Right lobe of liver (tissue), 4 donors: Measurements from ENCODE around the gene GMPPB.

Source experiments
- POLR2A ChIP-seq: fragments of 450-650 bp; IDR thresholded peaks from one replicate; pipeline ENCODE4 v1.6.1; 2017; ENCODE audit warnings: antibody characterized with exemption, mild to moderate bottlenecking
- TF ChIP-seq, protein P1 (sequence below), 4 donors: fragments of 200-600 bp in 3 of 4; fragments of 450-650 bp in 1 of 4; IDR thresholded peaks; one replicate each; pipeline versions ENCODE4 v1.5.1 to v1.8.0; 2016 to 2022; ENCODE audit warnings: antibody characterized with exemption in 4 of 4, mild to moderate bottlenecking in 2 of 4
- donor health status: DM: no; HTN: no; CAD: no.
- donor health status: DM: no; HTN: no; CAD: no.
- donor health status: DM: no; HTN: yes; CAD: no.

GRCh38 chr3:49769926-49770325 lies 46.2 kb upstream of the GMPPB start:
- TF ChIP-seq, protein P1, sequence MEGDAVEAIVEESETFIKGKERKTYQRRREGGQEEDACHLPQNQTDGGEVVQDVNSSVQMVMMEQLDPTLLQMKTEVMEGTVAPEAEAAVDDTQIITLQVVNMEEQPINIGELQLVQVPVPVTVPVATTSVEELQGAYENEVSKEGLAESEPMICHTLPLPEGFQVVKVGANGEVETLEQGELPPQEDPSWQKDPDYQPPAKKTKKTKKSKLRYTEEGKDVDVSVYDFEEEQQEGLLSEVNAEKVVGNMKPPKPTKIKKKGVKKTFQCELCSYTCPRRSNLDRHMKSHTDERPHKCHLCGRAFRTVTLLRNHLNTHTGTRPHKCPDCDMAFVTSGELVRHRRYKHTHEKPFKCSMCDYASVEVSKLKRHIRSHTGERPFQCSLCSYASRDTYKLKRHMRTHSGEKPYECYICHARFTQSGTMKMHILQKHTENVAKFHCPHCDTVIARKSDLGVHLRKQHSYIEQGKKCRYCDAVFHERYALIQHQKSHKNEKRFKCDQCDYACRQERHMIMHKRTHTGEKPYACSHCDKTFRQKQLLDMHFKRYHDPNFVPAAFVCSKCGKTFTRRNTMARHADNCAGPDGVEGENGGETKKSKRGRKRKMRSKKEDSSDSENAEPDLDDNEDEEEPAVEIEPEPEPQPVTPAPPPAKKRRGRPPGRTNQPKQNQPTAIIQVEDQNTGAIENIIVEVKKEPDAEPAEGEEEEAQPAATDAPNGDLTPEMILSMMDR (IDR thresholded peaks at IDR 0.05), result no peak
- no peak for TF ChIP-seq POLR2A
